ENCODE data around the gene LINS1.

- TF ChIP-seq POLR2AphosphoS5 (IDR thresholded peaks at IDR 0.05), result peak in 1 of 2 donors; percentile 18
- TF ChIP-seq CTCF (IDR thresholded peaks at IDR 0.05), result no peak
These were observed 42.7 kb downstream of the LINS1 start for GRCh38 chr15:100559330-100559729.
